Mesothelial cell of epicardium (in vitro differentiated cells): Measurements from ENCODE around the gene MLLT10. TPM values are rescaled to one million over a fixed set of nuclear protein-coding genes. Genes with fewer than 3 reads are reported as not detected.

Source experiments
- DNase-seq, 2 experiments: peaks; one replicate each; pipeline ENCODE4 v3.0.0; 2021; ENCODE audit warnings: low spot score in 2 of 2; ENCODE audit not compliant: unreplicated experiment in 2 of 2
- H3K27ac Mint-ChIP-seq: 2 replicates; pipeline ENCODE4 v1.8.0; 2021; ENCODE audit warnings: mixed read lengths
- H3K27me3 Mint-ChIP-seq: 2 replicates; pipeline ENCODE4 v1.8.0; 2021; ENCODE audit warnings: low read depth, mixed read lengths
- H3K36me3 Mint-ChIP-seq: 2 replicates; pipeline ENCODE4 v1.8.0; 2021; ENCODE audit warnings: mixed read lengths
- H3K4me1 Mint-ChIP-seq: 2 replicates; pipeline ENCODE4 v1.8.0; 2021; ENCODE audit warnings: mixed read lengths
- H3K4me3 Mint-ChIP-seq: 2 replicates; pipeline ENCODE4 v1.8.0; 2021; ENCODE audit warnings: mild to moderate bottlenecking, moderate library complexity, mixed read lengths
- H3K9me3 Mint-ChIP-seq: 2 replicates; pipeline ENCODE4 v1.8.0; 2021; ENCODE audit warnings: mixed read lengths
- total RNA-seq: library from RNA; stranded (reverse); gene quantifications from 3 replicates; pipeline ENCODE4 v1.2.1, GENCODE V29; 2021
- TF ChIP-seq, protein P1 (sequence below): fragments of 200-600 bp; sonication (generic); IDR thresholded peaks from one replicate; pipeline ENCODE4 v1.5.0; 2021; ENCODE audit warnings: antibody characterized with exemption; ENCODE audit not compliant: unreplicated experiment

Gene MLLT10
- total RNA-seq, 1 donor from 2014 or later, result 62.5 TPM

DNA sequence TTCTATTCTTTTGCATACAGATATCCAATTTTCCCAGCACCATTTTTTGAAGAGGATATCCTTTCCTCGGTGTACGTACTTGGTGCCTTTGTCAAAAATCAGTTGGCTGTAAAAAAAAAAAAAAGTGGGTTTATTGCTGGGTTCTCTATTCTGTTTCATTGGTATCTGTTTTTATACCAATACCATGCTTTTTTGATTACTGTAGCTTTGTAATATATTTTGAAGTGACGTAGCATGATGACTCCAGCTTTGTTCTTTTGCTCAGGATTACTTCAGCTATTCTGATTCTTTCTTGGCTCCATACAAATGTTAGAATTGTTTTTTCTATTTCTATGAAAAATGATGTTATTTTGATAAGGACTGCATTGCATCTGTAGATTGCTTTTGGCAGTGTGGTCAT, 165.5 kb downstream of the MLLT10 start:
- Mint-ChIP-seq H3K27me3 (no peaks in the 10 kb centered on the region), H3K36me3 (peaks cover 52% of the 10 kb centered on the region), H3K9me3 (peaks cover 45% of the 10 kb centered on the region), H3K27ac (no peak overlapping the region), H3K4me1 (peaks cover 7% of the 10 kb centered on the region), H3K4me3 (no peak overlapping the region)
- no peak for DNase-seq
- TF ChIP-seq, protein P1, sequence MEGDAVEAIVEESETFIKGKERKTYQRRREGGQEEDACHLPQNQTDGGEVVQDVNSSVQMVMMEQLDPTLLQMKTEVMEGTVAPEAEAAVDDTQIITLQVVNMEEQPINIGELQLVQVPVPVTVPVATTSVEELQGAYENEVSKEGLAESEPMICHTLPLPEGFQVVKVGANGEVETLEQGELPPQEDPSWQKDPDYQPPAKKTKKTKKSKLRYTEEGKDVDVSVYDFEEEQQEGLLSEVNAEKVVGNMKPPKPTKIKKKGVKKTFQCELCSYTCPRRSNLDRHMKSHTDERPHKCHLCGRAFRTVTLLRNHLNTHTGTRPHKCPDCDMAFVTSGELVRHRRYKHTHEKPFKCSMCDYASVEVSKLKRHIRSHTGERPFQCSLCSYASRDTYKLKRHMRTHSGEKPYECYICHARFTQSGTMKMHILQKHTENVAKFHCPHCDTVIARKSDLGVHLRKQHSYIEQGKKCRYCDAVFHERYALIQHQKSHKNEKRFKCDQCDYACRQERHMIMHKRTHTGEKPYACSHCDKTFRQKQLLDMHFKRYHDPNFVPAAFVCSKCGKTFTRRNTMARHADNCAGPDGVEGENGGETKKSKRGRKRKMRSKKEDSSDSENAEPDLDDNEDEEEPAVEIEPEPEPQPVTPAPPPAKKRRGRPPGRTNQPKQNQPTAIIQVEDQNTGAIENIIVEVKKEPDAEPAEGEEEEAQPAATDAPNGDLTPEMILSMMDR, result no peak

DNA sequence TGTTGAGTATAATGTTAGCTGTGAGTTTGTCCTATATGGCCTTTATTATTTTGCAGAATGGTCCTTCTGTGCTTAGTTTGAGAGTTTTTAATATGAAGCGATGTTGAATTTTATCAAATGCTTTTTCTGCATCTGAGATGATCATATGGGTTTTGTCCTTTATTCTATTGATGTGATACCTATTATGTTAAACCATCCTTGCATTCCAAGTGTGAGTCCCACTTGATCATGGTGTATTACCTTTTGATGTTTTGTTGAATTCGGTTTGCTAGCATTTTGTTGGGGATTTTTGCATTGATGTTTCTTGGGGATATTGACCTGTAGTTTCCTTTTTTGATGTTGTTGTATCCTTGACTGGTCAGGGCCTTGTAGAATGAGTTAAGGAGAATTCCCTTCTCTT, 166.4 kb downstream of the MLLT10 start:
- peaks cover 45% of the 10 kb centered on the region for H3K9me3 Mint-ChIP-seq
- H3K36me3 Mint-ChIP-seq, result peaks cover 56% of the 10 kb centered on the region
- no peak overlapping the region for H3K27ac Mint-ChIP-seq
- TF ChIP-seq, protein P1, result no peak
- no peaks in the 10 kb centered on the region for H3K27me3 Mint-ChIP-seq
- no peak overlapping the region for H3K4me3 Mint-ChIP-seq
- H3K4me1 Mint-ChIP-seq, result peaks cover 2% of the 10 kb centered on the region
- DNase-seq, result no peak

DNA sequence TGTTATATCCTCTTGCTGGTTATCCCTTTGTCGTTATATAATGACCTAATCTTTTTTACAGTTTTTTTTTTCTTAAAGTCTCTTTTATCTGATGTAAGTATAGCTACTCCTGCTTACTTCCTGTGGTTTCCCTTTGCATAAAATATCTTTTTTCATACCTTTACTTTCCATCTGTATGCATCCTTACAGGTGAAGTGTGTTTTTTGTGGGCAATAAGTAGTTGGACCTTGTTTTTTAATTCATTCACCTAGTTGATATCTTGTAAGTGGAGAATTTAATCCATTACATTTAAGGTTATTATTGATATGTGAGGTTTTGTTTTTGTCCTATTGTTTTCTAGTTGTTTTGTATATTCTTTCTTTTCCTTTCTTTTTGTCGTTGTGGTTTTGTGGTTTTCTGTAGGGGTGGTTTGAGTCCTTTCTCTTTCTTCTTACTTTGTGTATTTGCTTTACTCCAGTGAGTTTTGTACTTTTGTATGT, 168.6 kb downstream of the MLLT10 start:
- Mint-ChIP-seq H3K4me1 (peaks cover 9% of the 10 kb centered on the region), H3K9me3 (peaks cover 45% of the 10 kb centered on the region), H3K4me3 (no peak overlapping the region), H3K27me3 (no peaks in the 10 kb centered on the region), H3K27ac (no peak overlapping the region), H3K36me3 (peaks cover 57% of the 10 kb centered on the region)
- TF ChIP-seq, protein P1, result no peak
- DNase-seq, result no peak

DNA sequence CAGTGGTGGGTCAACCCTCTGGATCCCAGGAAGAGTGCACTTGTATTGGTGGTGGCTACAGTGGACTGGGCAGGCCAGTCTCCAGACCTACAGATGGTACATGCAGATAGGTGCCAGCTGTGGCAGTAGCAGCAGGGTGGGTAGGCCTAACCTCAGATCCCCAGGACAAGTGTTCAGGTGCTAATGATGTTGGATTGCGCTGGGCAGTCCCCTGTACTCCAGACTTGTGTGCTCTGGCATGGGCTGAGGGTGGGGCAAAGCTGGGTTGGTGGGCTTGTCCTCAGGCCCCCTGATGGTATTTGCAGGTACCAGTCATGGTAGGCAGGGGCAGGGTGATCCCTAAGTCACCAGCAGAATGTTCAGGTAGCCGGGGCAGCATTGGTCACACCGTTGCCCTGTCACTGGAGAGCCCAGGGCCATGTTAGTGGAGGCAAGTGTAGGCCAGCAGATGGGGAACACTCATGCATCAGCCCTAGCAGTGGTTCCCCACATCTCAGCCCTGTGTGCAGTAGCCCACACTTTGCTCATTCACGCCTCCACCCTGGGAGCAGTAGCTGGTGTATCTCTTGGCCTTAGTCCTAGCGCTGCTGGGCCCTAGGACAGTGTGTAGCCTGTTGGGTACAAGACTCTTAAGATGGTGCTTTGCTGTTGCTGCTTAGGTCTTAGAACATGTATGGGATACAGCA, 171.3 kb downstream of the MLLT10 start:
- H3K36me3 Mint-ChIP-seq, result peaks cover 44% of the 10 kb centered on the region
- TF ChIP-seq, protein P1, result no peak
- peaks cover 14% of the 10 kb centered on the region for H3K4me1 Mint-ChIP-seq
- no peak overlapping the region for H3K4me3 Mint-ChIP-seq
- peaks cover 23% of the 10 kb centered on the region for H3K9me3 Mint-ChIP-seq
- no peak for DNase-seq
- no peak overlapping the region for H3K27ac Mint-ChIP-seq
- H3K27me3 Mint-ChIP-seq, result no peaks in the 10 kb centered on the region

DNA sequence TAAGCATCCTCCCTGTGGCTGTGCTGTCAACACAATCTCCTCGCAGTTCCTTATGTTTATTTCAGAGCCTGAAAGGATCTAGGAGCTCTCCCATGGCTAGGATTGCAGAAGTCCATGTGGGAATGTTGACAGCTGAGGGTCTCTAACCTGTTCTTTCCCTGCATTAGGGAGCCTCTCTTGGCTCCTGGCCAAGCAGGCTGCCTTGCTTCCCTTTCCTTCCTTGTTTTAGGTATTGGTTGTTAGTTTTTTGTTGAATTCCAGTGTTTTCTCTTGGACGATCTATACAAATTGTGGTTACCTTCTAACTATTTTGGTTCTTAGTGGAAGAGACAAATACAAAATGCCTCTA, 171.8 kb downstream of the MLLT10 start:
- Mint-ChIP-seq H3K27ac (no peak overlapping the region), H3K4me3 (no peak overlapping the region), H3K36me3 (peaks cover 39% of the 10 kb centered on the region), H3K27me3 (no peaks in the 10 kb centered on the region), H3K9me3 (peaks cover 18% of the 10 kb centered on the region), H3K4me1 (peaks cover 14% of the 10 kb centered on the region)
- TF ChIP-seq, protein P1, result no peak
- DNase-seq, result no peak
